Esophagus squamous epithelium (tissue), 4 donors: ENCODE results near the gene CBX4.

Experiments
- CTCF ChIP-seq, 6 experiments: fragments of 450-650 bp in 4 of 6; fragments of 200-600 bp in 2 of 6; sonication (generic) in 2 of 6; IDR thresholded peaks; one replicate each; pipeline ENCODE4 v1.5.1; 2016 to 2019; ENCODE audit warnings: antibody characterized with exemption in 6 of 6, mild to moderate bottlenecking in 4 of 6, moderate library complexity in 4 of 6
- POLR2A ChIP-seq, 4 donors: fragments of 450-650 bp; IDR thresholded peaks; one replicate each; pipeline ENCODE4 v1.6.1; 2017; ENCODE audit warnings: antibody characterized with exemption in 4 of 4, mild to moderate bottlenecking in 4 of 4, moderate library complexity in 3 of 4

GRCh38 chr17:79810130-79811010, 28.9 kb downstream of the CBX4 start:
- no peak for TF ChIP-seq CTCF (IDR thresholded peaks at IDR 0.05)
- no peak for TF ChIP-seq POLR2A (IDR thresholded peaks at IDR 0.05)
